H1 (cell line): Measurements from ENCODE around the gene SLMAP. TPM values are rescaled to one million over a fixed set of nuclear protein-coding genes. Genes with fewer than 3 reads are reported as not detected.

Source experiments
- CTCF ChIA-PET: fragments of 300-600 bp; sonication (Branson Sonifier 250); formaldehyde crosslinking; loops from one replicate; lab custom pipeline; 2021; ENCODE audit not compliant: partially characterized antibody; lab: Charles Lee
- POLR2A ChIA-PET: fragments of 300-600 bp; sonication (Branson Sonifier 250); formaldehyde crosslinking; loops from one replicate; lab custom pipeline; 2021; ENCODE audit warnings: inconsistent platforms; ENCODE audit not compliant: partially characterized antibody; lab: Charles Lee
- DNase-seq, 2 experiments: peaks; one replicate each; pipeline versions ENCODE4 v3.0.0 to v3.0.0-alpha.2; 2010 to 2022; ENCODE audit warnings: low spot score in 2 of 2, low read depth in 1 of 2, mixed read lengths in 1 of 2
- FAIRE-seq: peaks from 2 replicates; lab custom pipeline; 2011; peaks lifted over from hg19 to GRCh38; lab: Jason Lieb, UNC
- H2AFZ ChIP-seq: 2 replicates; pipeline ENCODE4 v1.8.1; 2012; ENCODE audit warnings: low read length, inconsistent platforms
- H2AK5ac ChIP-seq: 2 replicates; pipeline ENCODE4 v1.6.1; 2013; ENCODE audit warnings: low read depth, low read length
- H2BK120ac ChIP-seq: replicated peaks from 2 replicates; pipeline ENCODE3; 2013; ENCODE audit warnings: low read depth, low read length, inconsistent platforms
- H2BK12ac ChIP-seq: 2 replicates; pipeline ENCODE4 v1.6.1; 2013; ENCODE audit warnings: low read depth, low read length
- H2BK15ac ChIP-seq: 2 replicates; pipeline ENCODE4 v1.6.1; 2013; ENCODE audit warnings: low read length
- H2BK20ac ChIP-seq: 2 replicates; pipeline ENCODE4 v1.6.1; 2013; ENCODE audit warnings: low read length
- H2BK5ac ChIP-seq: 2 replicates; pipeline ENCODE4 v1.6.1; 2013; ENCODE audit warnings: low read depth, low read length
- H3K14ac ChIP-seq: 2 replicates; pipeline ENCODE4 v1.6.1; 2013; ENCODE audit warnings: inconsistent platforms; ENCODE audit not compliant: insufficient read length
- H3K18ac ChIP-seq: 2 replicates; pipeline ENCODE4 v1.6.1; 2013; ENCODE audit warnings: low read length; ENCODE audit errors: extremely low read depth
- H3K23ac ChIP-seq: 2 replicates; pipeline ENCODE4 v1.6.1; 2013; ENCODE audit warnings: inconsistent platforms; ENCODE audit not compliant: insufficient read length
- H3K23me2 ChIP-seq: 2 replicates; pipeline ENCODE4 v1.6.1; 2013; ENCODE audit warnings: low read depth, low read length
- H3K27ac ChIP-seq: 2 replicates; pipeline ENCODE4 v1.6.1; 2011; ENCODE audit warnings: low read depth, low read length, inconsistent platforms
- H3K27me3 ChIP-seq, 4 experiments: replicated peaks in 1 of 4; 1 replicate in 1 of 4; 2 replicates in 3 of 4; pipeline versions ENCODE4 v1.6.1 to v1.8.1; 2011 to 2013; ENCODE audit warnings: low read length in 3 of 4, mild to moderate bottlenecking in 3 of 4, inconsistent platforms in 2 of 4, mixed read lengths in 2 of 4, moderate library complexity in 1 of 4; ENCODE audit not compliant: control insufficient read depth in 3 of 4, insufficient read depth in 3 of 4; ENCODE audit errors: extremely low read depth in 1 of 4
- H3K36me3 ChIP-seq, 4 experiments: 2 replicates each; pipeline versions ENCODE4 v1.6.1 to v1.8.1; 2011 to 2013; ENCODE audit warnings: mild to moderate bottlenecking in 4 of 4, low read length in 3 of 4, moderate library complexity in 2 of 4, control low read depth in 1 of 4, inconsistent platforms in 1 of 4; ENCODE audit not compliant: insufficient read depth in 4 of 4, control insufficient read depth in 2 of 4
- H3K4ac ChIP-seq: replicated peaks from 2 replicates; pipeline ENCODE3; 2013; ENCODE audit warnings: low read length, low read depth, mixed read lengths, inconsistent platforms; ENCODE audit not compliant: insufficient read length
- H3K4me1 ChIP-seq, 4 experiments: replicated peaks in 1 of 4; 1 replicate in 1 of 4; 2 replicates in 3 of 4; pipeline versions ENCODE4 v1.6.1 to v1.8.1; 2011 to 2013; ENCODE audit warnings: low read length in 3 of 4, inconsistent platforms in 2 of 4, mixed read lengths in 1 of 4; ENCODE audit not compliant: insufficient read depth in 4 of 4, control insufficient read depth in 3 of 4
- H3K4me2 ChIP-seq, 2 experiments: 2 replicates each; pipeline versions ENCODE4 v1.6.1 to v1.8.1; 2011 to 2013; ENCODE audit warnings: low read depth in 2 of 2, low read length in 2 of 2, control low read depth in 1 of 2, inconsistent platforms in 1 of 2, mild to moderate bottlenecking in 1 of 2; ENCODE audit not compliant: insufficient read depth in 1 of 2
- H3K4me3 ChIP-seq, 4 experiments: fragments of 200-600, 300-600 bp in 1 of 4; sonication (generic), shearing (Covaris generic), sonication (Bioruptor Twin) in 1 of 4; 2 replicates each; pipeline versions ENCODE4 v1.5.1 to v1.8.1; 2011 to 2016; ENCODE audit warnings: low read length in 4 of 4, low read depth in 3 of 4, control low read depth in 2 of 4, inconsistent platforms in 2 of 4, mild to moderate bottlenecking in 2 of 4, mixed read lengths in 1 of 4, moderate library complexity in 1 of 4; ENCODE audit not compliant: insufficient read depth in 2 of 4; ENCODE audit errors: extremely low read depth in 1 of 4
- H3K56ac ChIP-seq: replicated peaks from 2 replicates; pipeline ENCODE3; 2013; ENCODE audit warnings: low read depth, mild to moderate bottlenecking, mixed read lengths, low read length, inconsistent platforms; ENCODE audit not compliant: insufficient read length
- H3K79me1 ChIP-seq: 2 replicates; pipeline ENCODE4 v1.6.1; 2013; ENCODE audit warnings: low read depth, low read length, control low read depth
- H3K79me2 ChIP-seq, 2 experiments: 2 replicates each; pipeline versions ENCODE4 v1.6.1 to v1.8.1; 2012 to 2013; ENCODE audit warnings: low read length in 2 of 2, mild to moderate bottlenecking in 2 of 2, inconsistent platforms in 1 of 2; ENCODE audit not compliant: insufficient read depth in 2 of 2, control insufficient read depth in 1 of 2
- H3K9ac ChIP-seq, 4 experiments: replicated peaks in 1 of 4; 1 replicate in 1 of 4; 2 replicates in 3 of 4; pipeline versions ENCODE4 v1.6.1 to v1.8.1; 2011 to 2013; ENCODE audit warnings: low read depth in 3 of 4, low read length in 3 of 4, control low read depth in 2 of 4, mild to moderate bottlenecking in 2 of 4, moderate library complexity in 2 of 4, inconsistent platforms in 1 of 4; ENCODE audit errors: extremely low read depth in 1 of 4
- H3K9me3 ChIP-seq, 2 experiments: 2 replicates each; pipeline versions ENCODE4 v1.6.1 to v1.8.1; 2012 to 2013; ENCODE audit warnings: mild to moderate bottlenecking in 2 of 2, moderate library complexity in 2 of 2, control low read depth in 1 of 2, inconsistent platforms in 1 of 2, low read depth in 1 of 2, low read length in 1 of 2, mixed read lengths in 1 of 2; ENCODE audit not compliant: insufficient read depth in 2 of 2
- H4K20me1 ChIP-seq, 2 experiments: replicated peaks in 1 of 2; 2 replicates each; pipeline versions ENCODE3 to v1.8.1; 2011 to 2013; ENCODE audit warnings: inconsistent platforms in 2 of 2, low read length in 2 of 2, mild to moderate bottlenecking in 1 of 2; ENCODE audit not compliant: insufficient read depth in 2 of 2, control insufficient read depth in 1 of 2
- H4K5ac ChIP-seq: 2 replicates; pipeline ENCODE4 v1.6.1; 2013; ENCODE audit warnings: low read length, low read depth, mixed read lengths, inconsistent platforms; ENCODE audit not compliant: insufficient read length
- H4K8ac ChIP-seq: 2 replicates; pipeline ENCODE4 v1.8.0; 2013; ENCODE audit warnings: mild to moderate bottlenecking, moderate library complexity, low read length, inconsistent platforms; ENCODE audit not compliant: insufficient read depth; ENCODE audit errors: extremely low read depth
- H4K91ac ChIP-seq: replicated peaks from 2 replicates; pipeline ENCODE3; 2013; ENCODE audit warnings: low read length, mixed read lengths, inconsistent platforms; ENCODE audit not compliant: insufficient read length
- ATF2 ChIP-seq: IDR thresholded peaks from 2 replicates; pipeline ENCODE4 v1.6.1; 2012; ENCODE audit warnings: low read length, inconsistent platforms
- CBX5 ChIP-seq: fragments of 300-800, 300-1000 bp; sonication (generic); IDR thresholded peaks from 2 replicates; pipeline ENCODE4 v1.7.1; 2016; ENCODE audit warnings: antibody characterized with exemption, low read length, low read depth
- E2F6 ChIP-seq: IDR thresholded peaks from 2 replicates; pipeline ENCODE4 v1.6.1; 2012; ENCODE audit warnings: inconsistent platforms
- EP300 ChIP-seq, 2 experiments: IDR thresholded peaks; 1 replicate in 1 of 2; 2 replicates in 1 of 2; pipeline ENCODE4 v1.6.1; 2011 to 2012; ENCODE audit warnings: low read depth in 2 of 2, low read length in 2 of 2, mild to moderate bottlenecking in 2 of 2, borderline replicate concordance in 1 of 2, inconsistent platforms in 1 of 2, moderate library complexity in 1 of 2
- GTF2F1 ChIP-seq: IDR thresholded peaks from 2 replicates; pipeline ENCODE4 v1.6.1; 2012; ENCODE audit warnings: low read depth, low read length, improper control_type of control experiment, borderline replicate concordance
- NRF1 ChIP-seq: IDR thresholded peaks from 2 replicates; pipeline ENCODE4 v1.6.1; 2011; ENCODE audit warnings: mild to moderate bottlenecking, low read depth, low read length, improper control_type of control experiment
- TAF7 ChIP-seq: optimal IDR thresholded peaks from 2 replicates; pipeline ENCODE3; 2011; ENCODE audit warnings: low read depth, mild to moderate bottlenecking, inconsistent platforms, low read length, moderate library complexity, borderline replicate concordance
- TEAD4 ChIP-seq: IDR thresholded peaks from 2 replicates; pipeline ENCODE4 v1.6.1; 2012; ENCODE audit warnings: low read depth, low read length, inconsistent platforms, mixed read lengths
- ZNF274 ChIP-seq: IDR thresholded peaks from 2 replicates; pipeline ENCODE4 v1.7.0; 2012; ENCODE audit warnings: low read length, borderline replicate concordance; ENCODE audit errors: extremely low read depth
- WGBS, 2 experiments: shearing (Covaris generic) in 1 of 2; methylation state at CpG; one replicate each; pipeline versions ENCODE4 v1.1.6 to v1.1.7; 2013 to 2015; ENCODE audit warnings: low lambda C conversion rate in 2 of 2, mixed read lengths in 2 of 2, inconsistent platforms in 1 of 2, low coverage in 1 of 2, missing lambda C conversion rate in 1 of 2; ENCODE audit not compliant: insufficient replicate concordance in 2 of 2, insufficient coverage in 1 of 2, insufficient read length in 1 of 2; ENCODE audit errors: extremely low coverage in 1 of 2, missing lambda C conversion rate in 1 of 2; 5-methylcytosine and 5-hydroxymethylcytosine counted together
- polyA plus RNA-seq, 7 experiments: library from polyadenylated mRNA; depleted of rRNA in 3 of 7; stranded (reverse) in 5 of 7; unstranded in 2 of 7; fragments of >200 nt in 5 of 7; fragments of 200-250 nt in 2 of 7; gene quantifications; 1 replicate in 5 of 7; 2 replicates in 1 of 7; 4 replicates in 1 of 7; pipeline versions ENCODE4 v1.2.1 to v1.2.3, GENCODE V29; 2011 to 2013; ENCODE audit warnings: missing spikeins in 2 of 7, mixed read lengths in 2 of 7
- total RNA-seq: library from RNA; stranded (reverse); fragmentation: NEBNext Ultra II Directional; extraction: Animal tissue kit (Norgen Biotek cat#: 25700); gene quantifications from 2 replicates; pipeline ENCODE4 v1.2.1, GENCODE V29; 2021

Gene SLMAP
- total and polyA plus RNA-seq, 2 of the 8 experiments (the other 6 are each of a cell fraction or from before 2014, with no cell fraction given), result 13.6 to 70.4 TPM

GRCh38 chr3:57838627-57839026 is 82.5 kb downstream of the SLMAP start:
- Histone ChIP-seq H2AFZ (no peak overlapping the region), H3K4ac (no peak overlapping the region), H3K36me3 (no peaks in the 10 kb centered on the region), H2BK12ac (no peak overlapping the region), H3K9me3 (no peaks in the 10 kb centered on the region), H3K9ac (no peak overlapping the region)
- POLR2A ChIA-PET, result no interaction called here
- no peak for TF ChIP-seq NRF1
- no peak for TF ChIP-seq CBX5
- no peak for TF ChIP-seq TEAD4
- TF ChIP-seq E2F6, result no peak
- TF ChIP-seq TAF7, result no peak
- TF ChIP-seq GTF2F1, result no peak
- no peak for TF ChIP-seq ZNF274
- no peak for TF ChIP-seq EP300 (IDR thresholded peaks at IDR 0.05; ENCODE audit: borderline replicate concordance in 1 of 2, low read depth in 2 of 2, low read length in 2 of 2)
- TF ChIP-seq ATF2, result no peak
- TF ChIP-seq, all 59 proteins: peak for 0
- H3K27me3 ChIP-seq, result no peaks in the 10 kb centered on the region
- H2BK120ac ChIP-seq, result no peak overlapping the region
- no peak overlapping the region for H2BK15ac ChIP-seq
- no peak overlapping the region for H3K23ac ChIP-seq
- FAIRE-seq (no peak), DNase-seq (no peak)
- CTCF ChIA-PET, result interaction anchor here (1.0 to 2.3 kb wide), 2 partner anchors 14 to 18 kb away, joined by 3 to 7 read pairs; no protein-coding TSS in a partner anchor
- no peak overlapping the region for H4K91ac ChIP-seq
- H3K79me1 ChIP-seq, result no peaks in the 10 kb centered on the region
- H3K4me2 ChIP-seq, result no peak overlapping the region
- H3K18ac ChIP-seq, result no peak overlapping the region
- H4K5ac ChIP-seq, result no peak overlapping the region
- H3K23me2 ChIP-seq, result no peaks in the 10 kb centered on the region
- peaks cover 0 to 16% of the 10 kb centered on the region in 2 experiments; a peak in 1 of 4 replicates for H3K79me2 ChIP-seq
- no peak overlapping the region for H3K14ac ChIP-seq
- no peak overlapping the region for H2BK20ac ChIP-seq
- H4K20me1 ChIP-seq, result no peaks in the 10 kb centered on the region
- no peak overlapping the region for H2BK5ac ChIP-seq
- no peak overlapping the region for H2AK5ac ChIP-seq
- H3K4me3 ChIP-seq, result no peak overlapping the region
- WGBS, 2 experiments, result 89% methylated on average over 3 of the region's 3 CpGs; no CpG with 5 or more reads in 1 of the 2 experiments
- H3K56ac ChIP-seq, result no peak overlapping the region
- no peak overlapping the region for H3K27ac ChIP-seq
- H3K4me1 ChIP-seq, result no peaks in the 10 kb centered on the region; a peak in 1 of 7 replicates
- H4K8ac ChIP-seq, result no peak overlapping the region
